ENCODE measurements around the gene TNFRSF18.
A peak's percentile ranks its signal among the peaks of the same experiment; 100 is the strongest.

TNFRSF18 gene

DNA sequence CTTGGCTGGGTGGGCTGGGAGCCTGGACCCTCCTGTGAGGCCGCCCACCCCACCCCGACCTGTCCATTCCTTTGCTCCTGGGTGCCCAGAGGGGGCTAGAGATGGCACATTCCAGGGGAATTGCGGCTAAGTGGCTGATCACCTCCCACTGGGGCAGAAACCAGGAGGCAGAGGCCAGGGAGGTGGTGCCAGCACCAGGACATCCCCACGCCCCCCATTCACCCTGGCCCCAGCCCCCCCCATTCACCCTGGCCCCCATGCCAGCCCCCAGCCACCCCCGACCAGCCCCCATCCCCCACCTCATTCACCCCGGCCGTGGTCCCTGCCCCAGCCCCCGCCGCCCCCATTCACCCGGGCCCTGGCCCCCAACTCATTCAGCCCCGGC is 33.9 kb upstream of the TNFRSF18 start:
- DNase-seq (ENCODE audit: low read depth) = no peak

DNA sequence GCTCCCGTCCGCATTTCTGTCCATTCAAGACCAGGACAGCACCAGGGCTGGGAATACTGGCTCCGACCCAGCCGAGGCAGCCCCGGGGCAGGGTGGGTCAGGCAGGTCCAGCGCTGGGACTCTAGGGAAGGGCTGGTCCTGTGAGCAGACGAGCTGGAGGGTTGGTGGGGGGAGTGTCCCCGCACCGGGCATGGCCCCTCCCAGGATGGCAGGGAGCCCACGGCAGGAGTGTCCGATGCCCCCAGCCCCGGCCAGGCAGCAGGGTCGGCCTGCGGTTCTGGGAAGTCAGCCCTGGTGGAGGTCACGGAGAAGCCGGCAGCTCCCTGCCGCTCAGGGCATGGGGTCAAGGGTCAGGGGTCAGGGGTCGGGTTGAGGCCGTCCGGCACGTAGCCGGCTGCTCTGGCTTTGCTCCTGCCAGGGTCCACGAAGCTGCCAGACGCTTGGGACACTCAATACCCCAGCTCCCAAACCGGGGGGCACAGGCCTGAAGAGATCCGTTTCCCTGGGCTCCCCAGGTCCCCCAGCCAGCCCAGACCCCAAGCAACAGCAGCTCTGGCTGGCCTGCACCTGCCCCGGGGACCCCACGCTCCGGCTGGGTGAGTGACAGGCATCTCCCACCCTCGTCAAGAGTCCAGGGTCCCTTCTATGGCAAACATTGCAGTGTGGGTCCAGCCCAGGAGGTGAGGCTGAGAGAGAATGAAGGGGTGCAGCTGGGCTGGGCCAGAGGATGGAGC is 33.4 kb upstream of the TNFRSF18 start:
- DNase-seq (ENCODE audit: low read depth) = no peak

DNA sequence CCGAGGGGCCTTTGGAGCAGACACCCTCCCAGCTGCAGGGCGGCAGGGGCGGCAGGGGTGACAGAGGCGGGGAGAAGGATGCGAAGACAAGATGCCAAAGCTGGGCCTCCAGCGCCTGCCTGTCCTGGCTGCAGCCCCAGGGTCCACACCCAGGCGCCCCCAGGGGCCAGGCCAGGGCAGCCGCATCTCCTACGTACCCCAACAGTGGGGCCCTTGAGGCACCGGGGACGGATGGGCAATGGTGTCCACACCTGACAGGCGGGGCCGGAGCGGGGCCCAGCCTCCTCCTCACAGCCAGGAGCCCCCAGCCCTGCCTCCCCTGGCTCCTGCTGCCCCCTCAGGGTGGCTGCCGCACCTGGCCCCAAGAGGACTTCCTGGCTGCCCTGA is 32.8 kb upstream of the TNFRSF18 start:
- DNase-seq (ENCODE audit: low read depth) = no peak

DNA sequence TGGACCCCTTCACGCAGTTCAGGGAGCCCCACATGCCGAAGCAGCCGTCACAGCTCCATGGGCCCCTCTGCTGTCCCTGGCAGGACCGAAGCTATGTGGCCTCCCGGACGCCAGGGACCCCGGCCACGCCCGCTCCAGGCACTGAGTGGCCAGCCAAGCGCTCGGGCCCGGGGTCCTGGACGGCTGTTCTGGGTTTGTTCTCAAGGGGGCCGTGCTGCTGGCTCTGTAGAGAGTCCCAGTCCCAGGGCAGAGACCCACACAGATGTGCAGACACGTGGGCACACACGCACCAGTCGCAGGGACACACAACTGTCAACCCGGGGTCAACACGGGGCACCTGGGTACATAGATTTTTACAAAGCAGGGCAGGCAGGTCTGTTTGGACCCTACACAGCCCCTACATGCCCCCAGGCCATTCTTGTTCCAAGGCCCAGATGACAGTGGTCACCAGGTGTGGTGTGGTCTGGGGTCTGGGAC is 32.3 kb upstream of the TNFRSF18 start:
- no peak for DNase-seq (ENCODE audit: low read depth)

DNA sequence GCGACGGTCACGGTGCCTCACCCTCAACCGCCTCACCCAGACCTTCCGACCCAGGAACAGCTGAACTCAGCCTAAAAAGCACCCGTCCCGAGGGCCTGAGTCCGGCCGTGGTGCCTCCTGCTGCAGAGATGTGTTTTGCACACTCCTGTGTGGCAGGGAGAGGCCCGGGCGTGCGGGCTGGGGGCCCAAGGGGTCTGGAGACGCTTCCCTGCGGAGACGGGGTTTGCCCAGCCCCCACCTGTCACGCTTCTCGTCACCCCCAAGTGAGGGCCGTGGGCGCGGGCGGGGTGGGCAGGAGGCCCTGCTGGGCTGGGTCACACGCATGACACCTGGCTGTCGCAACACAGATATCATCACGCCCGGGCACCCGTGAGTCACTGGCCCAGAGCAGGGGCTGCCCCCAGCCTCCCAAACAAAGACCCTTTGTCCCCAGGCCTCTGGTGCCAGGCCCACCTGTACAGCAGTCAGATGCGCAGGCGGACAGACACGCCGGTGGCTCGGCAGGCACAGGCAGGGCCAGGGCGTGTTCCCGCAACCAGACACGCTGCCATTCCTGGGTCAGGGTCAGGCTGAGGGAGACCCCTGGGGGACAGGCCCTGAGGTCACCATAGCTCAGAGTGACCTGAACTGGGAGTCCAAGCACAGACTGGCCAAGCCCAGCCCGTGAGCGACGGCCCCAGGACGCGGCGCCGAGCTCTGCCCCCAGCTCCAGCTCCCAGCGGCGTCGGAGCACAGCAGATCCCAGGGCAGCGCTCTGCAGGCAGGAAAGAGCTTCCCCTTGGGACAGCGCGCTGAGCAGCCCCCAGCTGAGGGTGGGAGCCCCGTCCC is 31.7 kb upstream of the TNFRSF18 start:
- DNase-seq (ENCODE audit: low read depth) = no peak

DNA sequence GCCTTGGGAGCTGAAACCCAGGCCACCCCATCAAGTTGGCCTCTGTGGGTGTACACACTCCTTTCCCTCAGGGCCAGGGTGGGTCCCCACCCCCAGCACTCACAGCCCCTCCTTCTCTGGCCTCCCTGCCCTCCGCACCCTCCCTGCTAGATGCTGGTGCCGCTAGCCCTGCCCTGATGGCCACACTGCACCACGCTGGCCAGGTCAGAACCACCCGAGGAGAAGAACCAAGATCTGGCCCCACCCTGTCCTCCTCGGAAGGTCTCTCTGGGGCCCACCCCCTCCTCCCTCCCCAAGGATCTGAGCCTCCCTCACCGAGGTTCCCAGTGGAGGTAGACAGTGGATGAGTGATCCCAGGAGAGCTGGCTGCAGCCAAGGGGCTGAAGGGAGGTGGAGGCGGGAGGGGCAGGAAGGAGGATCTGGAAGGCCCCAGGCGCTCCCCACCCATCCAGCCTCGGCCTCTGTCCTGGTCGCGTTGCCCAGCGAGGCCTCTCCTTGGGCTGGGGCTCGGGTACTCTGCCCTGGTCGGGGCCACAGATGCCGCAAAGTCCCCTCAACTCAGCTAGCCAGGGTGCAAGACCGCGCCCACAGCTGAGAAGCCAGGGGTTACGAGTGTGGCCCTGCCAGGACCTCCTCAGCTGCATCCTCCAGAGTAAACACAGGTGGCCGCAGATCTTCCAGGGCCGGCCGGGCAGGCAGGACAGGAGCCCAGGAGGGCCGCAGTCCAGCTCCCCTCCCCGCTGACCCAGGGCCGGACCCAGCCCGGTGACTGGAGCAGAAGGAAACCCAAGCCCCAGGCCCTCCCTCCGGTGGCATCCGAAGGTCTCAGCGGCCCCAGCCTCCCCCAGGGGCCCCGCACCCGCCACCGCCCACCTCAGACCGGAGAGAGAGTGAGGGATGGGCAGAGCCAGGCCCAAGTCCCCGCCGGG is 30.8 kb upstream of the TNFRSF18 start:
- DNase-seq (ENCODE audit: low read depth) = no peak

DNA sequence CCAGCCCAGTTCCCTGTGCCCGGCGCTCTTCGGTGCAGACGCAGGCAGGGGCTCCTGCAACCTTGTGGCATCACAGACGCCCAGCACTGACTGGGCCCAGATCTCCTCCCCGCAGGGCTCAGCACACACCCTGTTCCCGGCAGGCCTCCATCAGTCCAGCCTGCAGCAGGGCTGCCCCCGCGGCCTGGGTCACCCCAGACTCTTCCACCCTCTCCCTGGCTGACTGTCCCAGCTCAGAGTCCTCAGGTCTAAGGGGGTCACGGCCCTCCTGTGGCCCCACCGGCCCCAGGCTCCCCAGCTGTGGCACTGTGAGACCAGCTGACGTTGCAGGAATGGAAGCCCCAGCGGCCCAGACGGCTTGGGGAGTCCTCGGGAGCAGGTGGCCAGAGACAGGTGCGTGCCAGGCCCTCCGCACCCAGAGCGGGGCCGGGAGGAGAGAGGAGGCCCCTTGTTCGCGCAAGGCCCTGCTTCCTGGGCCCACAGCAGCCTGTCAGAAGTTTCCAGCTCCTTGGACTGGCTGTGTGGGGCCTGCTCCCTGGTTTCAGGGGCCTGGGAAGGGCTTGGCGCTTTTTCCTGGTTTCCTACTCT is 29.9 kb upstream of the TNFRSF18 start:
- DNase-seq (ENCODE audit: low read depth) = no peak

DNA sequence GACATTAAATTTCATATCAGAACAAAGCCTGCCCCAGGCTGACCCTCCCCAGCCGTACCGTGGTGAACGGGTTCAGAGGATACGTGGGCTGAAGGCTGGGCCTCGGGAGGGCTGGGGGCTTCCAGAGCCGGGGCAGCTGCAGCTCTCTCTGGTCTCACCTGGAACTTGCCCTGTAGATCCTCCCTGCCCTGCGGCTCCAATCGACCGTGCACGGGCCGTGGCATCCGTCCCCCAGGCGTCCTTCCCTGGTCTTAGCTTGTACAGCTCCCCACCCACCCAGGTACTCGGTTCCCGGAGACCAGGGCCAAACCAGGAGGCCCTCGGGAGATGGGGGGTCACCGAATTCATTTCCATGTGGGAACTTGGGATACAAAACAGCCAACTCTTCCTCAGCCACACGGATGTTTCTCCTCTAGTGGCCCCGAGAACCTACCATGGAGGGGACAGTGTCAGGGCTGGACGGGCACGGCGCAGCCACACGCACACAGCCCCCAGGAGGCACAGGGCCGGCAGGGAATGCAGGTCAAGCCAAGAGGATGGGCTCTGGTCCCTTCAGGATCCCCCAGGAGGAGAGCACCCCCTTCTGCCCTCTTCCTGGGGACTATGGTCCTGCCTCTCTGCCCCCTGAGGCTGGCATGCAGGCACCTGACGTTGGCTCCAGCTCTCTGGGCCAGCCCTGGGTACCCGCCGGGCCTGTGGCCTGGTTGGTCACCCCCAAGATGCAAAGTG is 28.8 kb upstream of the TNFRSF18 start:
- DNase-seq (ENCODE audit: low read depth) = no peak

DNA sequence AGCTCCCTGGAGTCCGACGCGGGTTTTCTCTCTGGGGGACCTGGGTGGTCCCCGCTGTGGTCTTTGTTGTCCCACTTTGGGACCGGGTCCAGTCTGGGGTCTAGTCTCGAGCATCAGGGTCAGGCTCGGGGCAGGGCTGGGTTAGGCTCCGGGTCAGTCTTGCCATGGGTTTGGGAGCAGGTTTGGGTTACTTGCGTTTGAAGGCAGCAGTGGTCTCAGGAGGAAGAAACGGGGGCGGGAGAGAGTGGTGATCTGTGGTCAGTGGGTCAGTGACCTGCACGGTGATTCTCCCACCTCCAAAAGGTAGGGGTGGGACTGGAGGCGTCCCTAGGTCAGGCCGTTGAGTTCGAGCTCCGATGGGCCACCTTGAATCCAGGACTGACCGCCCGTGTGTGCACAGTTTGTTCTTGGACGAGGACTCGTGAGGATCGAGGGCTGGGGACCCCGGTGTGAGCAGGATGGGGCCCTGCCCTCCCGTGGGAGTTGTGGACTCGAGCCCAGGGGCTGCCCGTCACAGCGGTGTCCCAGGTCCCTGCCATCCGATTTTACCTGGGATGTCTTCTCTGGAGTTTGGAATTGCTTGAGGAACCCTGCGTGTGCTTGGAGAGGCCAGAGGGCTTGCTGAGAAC is 27.9 kb upstream of the TNFRSF18 start:
- no peak for DNase-seq (ENCODE audit: low read depth)

DNA sequence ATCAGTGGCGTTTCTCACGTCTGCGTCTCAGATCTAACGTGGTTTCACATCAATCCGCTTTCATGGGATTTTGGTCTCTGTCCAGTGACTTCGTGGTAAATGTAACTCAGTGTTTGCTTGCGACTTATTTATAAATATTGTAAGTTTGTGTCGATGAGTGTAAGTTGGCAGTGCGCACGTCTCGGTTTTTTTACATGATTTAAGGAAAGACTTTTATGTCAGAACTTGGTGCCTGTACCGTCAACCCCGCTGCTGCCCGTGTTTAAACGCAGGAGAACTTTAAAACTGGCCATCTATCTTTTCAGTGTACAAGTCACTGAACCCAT is 27.1 kb upstream of the TNFRSF18 start:
- DNase-seq (ENCODE audit: low read depth) = no peak

DNA sequence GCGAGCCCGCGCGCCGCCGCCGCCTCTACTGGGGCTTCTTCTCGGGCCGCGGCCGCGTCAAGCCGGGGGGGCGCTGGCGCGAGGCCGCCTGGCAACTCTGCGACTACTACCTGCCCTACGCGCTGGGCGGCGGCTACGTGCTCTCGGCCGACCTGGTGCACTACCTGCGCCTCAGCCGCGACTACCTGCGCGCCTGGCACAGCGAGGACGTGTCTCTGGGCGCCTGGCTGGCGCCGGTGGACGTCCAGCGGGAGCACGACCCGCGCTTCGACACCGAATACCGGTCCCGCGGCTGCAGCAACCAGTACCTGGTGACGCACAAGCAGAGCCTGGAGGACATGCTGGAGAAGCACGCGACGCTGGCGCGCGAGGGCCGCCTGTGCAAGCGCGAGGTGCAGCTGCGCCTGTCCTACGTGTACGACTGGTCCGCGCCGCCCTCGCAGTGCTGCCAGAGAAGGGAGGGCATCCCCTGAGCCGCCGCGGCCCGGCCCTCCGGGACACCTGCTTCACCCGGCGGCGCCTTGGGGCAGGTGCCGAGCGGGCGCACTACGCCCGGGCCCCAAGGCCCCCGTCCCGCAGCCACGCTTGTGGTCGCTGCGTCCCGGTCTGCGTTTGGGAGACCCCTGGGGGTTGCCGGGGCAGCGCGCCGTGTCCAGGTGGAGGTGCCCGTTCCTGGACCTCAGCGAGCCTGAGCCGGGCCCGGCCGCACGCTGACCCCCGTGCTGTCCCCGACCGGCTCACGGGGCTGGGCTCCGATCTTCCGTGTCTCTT is 26.6 kb upstream of the TNFRSF18 start:
- no peak for DNase-seq (ENCODE audit: low read depth)

DNA sequence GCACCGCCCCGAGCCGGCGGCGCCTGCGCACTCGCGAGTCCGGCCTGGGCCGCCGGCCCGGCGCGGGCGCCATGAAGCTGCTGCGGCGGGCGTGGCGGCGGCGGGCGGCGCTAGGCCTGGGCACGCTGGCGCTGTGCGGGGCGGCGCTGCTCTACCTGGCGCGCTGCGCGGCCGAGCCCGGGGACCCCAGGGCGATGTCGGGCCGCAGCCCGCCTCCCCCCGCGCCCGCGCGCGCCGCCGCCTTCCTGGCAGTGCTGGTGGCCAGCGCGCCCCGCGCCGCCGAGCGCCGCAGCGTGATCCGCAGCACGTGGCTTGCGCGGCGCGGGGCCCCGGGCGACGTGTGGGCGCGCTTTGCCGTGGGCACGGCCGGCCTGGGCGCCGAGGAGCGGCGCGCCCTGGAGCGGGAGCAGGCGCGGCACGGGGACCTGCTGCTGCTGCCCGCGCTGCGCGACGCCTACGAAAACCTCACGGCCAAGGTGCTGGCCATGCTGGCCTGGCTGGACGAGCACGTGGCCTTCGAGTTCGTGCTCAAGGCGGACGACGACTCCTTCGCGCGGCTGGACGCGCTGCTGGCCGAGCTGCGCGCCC is 25.9 kb upstream of the TNFRSF18 start, which contains the start of gene B3GALT6:
TSS of gene B3GALT6 (plus strand) at position 30 of the 588 bp plus-strand sequence. CDS start at position 72, 42 bp downstream.
- DNase-seq (ENCODE audit: low read depth) = no peak

DNA sequence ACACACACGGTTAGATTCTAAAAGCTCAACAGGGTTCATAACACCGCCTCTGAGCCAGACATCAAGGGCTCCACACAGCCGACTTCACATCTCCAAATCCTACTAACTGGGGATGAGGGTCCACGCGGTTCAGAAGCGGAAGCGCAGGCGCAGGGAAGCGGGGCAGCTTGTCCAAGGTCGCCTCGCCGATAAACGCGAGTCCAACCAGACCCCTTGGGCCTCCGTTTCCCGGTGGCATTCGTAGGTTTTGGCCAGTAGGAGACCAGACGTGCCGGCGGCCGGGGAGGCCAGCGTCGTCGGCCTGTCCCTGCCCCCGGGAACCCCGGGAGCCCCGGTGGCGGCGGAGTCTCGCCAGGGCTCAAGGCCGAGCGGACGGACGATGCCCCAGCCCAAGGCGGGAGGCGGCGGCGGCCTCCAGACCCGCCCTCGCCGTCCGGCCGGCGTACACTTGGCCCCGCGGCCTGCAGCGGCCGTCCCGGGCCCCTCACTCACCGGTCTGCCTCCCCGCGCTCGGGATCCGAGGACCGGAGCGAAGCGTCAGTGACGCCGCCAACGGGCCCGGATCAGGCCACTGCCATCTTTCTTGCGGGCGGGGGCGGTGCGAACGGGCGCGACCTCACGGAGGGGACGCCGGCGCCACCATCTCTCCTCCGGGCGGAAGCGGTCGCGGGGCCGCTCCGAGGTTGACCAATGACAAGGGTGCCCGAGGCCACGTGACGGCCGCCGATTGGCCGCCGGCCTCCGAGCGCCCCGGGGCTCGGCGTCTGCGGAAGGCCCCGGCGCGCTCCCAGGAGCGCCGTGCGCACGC is 25.2 kb upstream of the TNFRSF18 start, which contains the start of gene SDF4:
TSS of gene SDF4 (minus strand) at position 602 of the 808 bp plus-strand sequence. CDS start 3,229 bp downstream, outside the sequence.
- DNase-seq (ENCODE audit: low read depth) = peak; percentile 97

DNA sequence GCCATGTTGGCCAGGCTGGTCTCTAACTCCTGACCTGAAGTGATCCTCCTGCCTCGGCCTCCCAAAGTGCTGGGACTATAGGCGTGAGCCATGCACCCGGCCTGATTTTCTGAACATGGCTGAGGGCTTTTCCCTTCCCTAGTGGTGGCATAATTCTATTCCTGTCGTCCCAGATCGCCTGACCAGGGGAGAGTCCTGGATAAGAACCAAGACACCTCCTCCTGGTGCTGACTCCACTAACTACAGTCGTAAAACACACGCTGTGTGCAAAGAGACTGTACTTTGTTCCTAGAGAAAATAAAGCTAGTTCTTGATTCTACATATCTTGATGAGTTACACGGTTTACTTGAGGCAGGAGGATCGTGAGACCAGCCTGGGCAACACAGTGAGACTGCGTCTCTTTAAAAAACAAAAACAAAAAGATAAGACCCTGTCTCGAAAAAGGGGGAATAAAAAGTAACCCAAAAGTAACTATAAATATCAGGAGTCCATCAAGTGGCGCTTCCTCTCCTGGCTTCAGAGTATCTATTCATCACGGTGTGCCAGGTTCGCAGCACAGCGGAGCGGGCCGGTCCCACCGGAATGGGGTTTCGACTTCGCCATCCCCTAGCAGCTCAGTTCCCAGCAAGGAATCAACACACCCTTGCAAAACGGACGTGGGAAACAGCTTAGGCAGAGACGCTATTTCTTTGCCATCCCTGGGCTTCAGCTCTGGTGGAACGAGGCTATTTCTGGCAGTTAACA is 24.4 kb upstream of the TNFRSF18 start:
- no peak for DNase-seq (ENCODE audit: low read depth)

DNA sequence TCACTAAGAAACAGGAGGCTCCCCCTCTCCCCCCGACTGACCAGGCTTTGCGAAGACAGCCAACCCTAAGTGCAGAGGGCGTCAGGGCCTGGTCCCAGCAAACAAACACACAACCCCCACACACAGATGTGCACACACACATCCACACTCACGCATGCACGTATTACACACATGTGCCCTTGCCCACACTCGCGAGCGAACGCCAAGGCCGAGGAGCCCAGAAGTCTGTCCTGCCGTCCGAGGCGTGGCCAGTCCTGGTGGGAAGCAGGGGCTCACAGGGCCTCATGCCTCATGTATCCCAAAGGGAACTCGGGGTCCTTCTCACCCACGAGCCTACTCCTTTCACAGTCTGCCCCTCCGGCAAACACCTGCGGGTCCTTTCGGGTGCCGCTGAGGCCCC is 23.4 kb upstream of the TNFRSF18 start:
- no peak for DNase-seq (ENCODE audit: low read depth)

DNA sequence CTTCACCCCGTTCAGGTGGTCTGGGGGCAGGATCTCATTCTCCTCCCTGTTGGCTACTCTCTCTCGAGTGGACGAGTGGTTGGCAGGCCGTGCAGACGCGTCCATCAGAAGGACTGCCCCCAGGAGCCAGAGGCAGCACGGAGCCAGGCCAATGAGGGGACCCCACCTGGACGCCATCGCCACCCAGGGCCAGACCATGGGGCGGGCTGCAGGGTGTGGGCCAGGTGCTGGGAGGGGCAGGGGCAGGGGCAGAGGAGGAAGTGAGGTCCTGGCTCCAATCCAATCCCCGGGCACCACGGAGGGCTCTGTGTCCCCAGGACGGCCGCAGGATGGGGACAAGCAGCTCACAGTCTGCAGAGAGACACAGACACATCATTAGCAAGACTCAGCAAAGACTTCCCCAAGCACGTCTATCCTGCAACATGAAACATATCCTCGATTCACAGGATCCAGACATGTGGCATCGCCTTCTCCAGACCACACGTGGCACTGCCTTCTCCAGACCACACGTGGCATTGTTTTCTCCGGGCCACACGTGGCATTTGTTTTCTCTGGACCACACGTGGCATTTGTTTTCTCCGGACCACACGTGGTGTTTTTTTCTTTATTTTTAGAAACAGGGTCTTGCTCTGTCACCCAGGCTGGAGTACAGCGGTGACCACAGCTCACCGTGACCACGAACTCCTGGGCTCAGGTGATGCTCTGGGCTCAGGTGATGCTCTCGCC is 22.4 kb upstream of the TNFRSF18 start:
- no peak for DNase-seq (ENCODE audit: low read depth)

DNA sequence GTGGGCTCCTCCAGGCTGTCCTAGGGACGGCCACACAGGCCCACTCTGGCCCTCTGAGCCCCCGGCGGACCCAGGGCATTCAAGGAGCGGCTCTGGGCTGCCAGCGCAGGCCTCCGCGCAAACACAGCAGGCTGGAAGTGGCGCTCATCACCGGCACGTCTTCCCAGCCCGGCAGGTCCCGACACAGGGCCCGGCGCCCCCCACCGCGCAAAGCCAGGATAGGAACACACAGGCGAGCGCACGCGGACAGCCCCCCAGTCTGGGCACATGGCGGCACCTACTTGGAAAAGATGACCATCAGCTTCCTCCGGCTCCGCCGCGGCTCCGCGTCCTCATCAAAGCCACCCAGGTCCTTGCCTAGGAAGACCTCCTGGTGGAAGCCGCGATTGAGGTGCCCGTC is 21.8 kb upstream of the TNFRSF18 start:
- DNase-seq (ENCODE audit: low read depth) = no peak
